CD4-positive, alpha-beta T cell (primary cell): Measurements from ENCODE around the gene SFR1. TPM values are rescaled to one million over a fixed set of nuclear protein-coding genes. Genes with fewer than 3 reads are reported as not detected.
A peak's percentile ranks its signal among the peaks of the same experiment; 100 is the strongest.

Experiments used
- ATAC-seq: fragments of 200-7000 bp; cut with Tn5 transposase; one replicate; pipeline ENCODE4 v1.10.0; 2022; ENCODE audit warnings: mild to moderate bottlenecking; ENCODE audit not compliant: poor library complexity
- CTCF ChIA-PET: fragments of 350-600 bp; sonication (Branson Sonifier 250); formaldehyde crosslinking; loops from one replicate; lab custom pipeline; 2021; ENCODE audit warnings: antibody characterized with exemption, inconsistent platforms; lab: Charles Lee
- POLR2A ChIA-PET: fragments of 350-600 bp; sonication (Branson Sonifier 250); formaldehyde crosslinking; loops from one replicate; lab custom pipeline; 2021; ENCODE audit warnings: antibody characterized with exemption, inconsistent platforms; lab: Charles Lee
- DNase-seq, 14 experiments: peaks; one replicate each; pipeline ENCODE4 v3.0.0-alpha.2; 2013 to 2020; ENCODE audit warnings: mixed read lengths in 2 of 14
- H3K27ac ChIP-seq, 2 donors: one replicate each; pipeline versions ENCODE4 v1.5.1 to v1.7.0; 2013; ENCODE audit warnings: low read length in 2 of 2, low read depth in 1 of 2, mild to moderate bottlenecking in 1 of 2
- H3K27me3 ChIP-seq, 2 experiments: 1 replicate in 1 of 2; 2 replicates in 1 of 2; pipeline versions ENCODE4 v1.6.1 to v1.7.0; 2013; ENCODE audit warnings: low read length in 2 of 2, control low read depth in 1 of 2, mild to moderate bottlenecking in 1 of 2, moderate library complexity in 1 of 2; ENCODE audit not compliant: insufficient read depth in 2 of 2, control insufficient read depth in 1 of 2
- H3K36me3 ChIP-seq: one replicate; pipeline ENCODE4 v1.6.1; 2013; ENCODE audit warnings: low read length, control low read depth; ENCODE audit not compliant: insufficient read depth
- H3K4me1 ChIP-seq: one replicate; pipeline ENCODE4 v1.6.1; 2013; ENCODE audit warnings: low read length, control low read depth; ENCODE audit not compliant: insufficient read depth
- H3K4me3 ChIP-seq: one replicate; pipeline ENCODE4 v1.5.1; 2013; ENCODE audit warnings: mild to moderate bottlenecking, low read length, moderate library complexity
- H3K9me3 ChIP-seq, 2 experiments: 1 replicate in 1 of 2; 2 replicates in 1 of 2; pipeline versions ENCODE4 v1.6.1 to v1.7.0; 2013; ENCODE audit warnings: low read length in 2 of 2, mild to moderate bottlenecking in 2 of 2, control low read depth in 1 of 2, moderate library complexity in 1 of 2; ENCODE audit not compliant: control insufficient read depth in 1 of 2, insufficient read depth in 1 of 2
- H3K27ac Mint-ChIP-seq: one replicate; pipeline ENCODE4 v1.8.0; 2020; ENCODE audit warnings: mixed read lengths
- H3K27me3 Mint-ChIP-seq: one replicate; pipeline ENCODE4 v1.8.0; 2021; ENCODE audit warnings: mixed read lengths
- H3K36me3 Mint-ChIP-seq: one replicate; pipeline ENCODE4 v1.8.0; 2021; ENCODE audit warnings: low read depth, mixed read lengths
- H3K4me1 Mint-ChIP-seq: one replicate; pipeline ENCODE4 v1.8.0; 2021; ENCODE audit warnings: low read depth, mixed read lengths
- H3K4me3 Mint-ChIP-seq: one replicate; pipeline ENCODE4 v1.8.0; 2020; ENCODE audit warnings: mild to moderate bottlenecking, mixed read lengths
- H3K9me3 Mint-ChIP-seq: one replicate; pipeline ENCODE4 v1.8.0; 2020; ENCODE audit warnings: mixed read lengths
- CTCF ChIP-seq: fragments of 200-600 bp; IDR thresholded peaks from one replicate; pipeline ENCODE4 v1.8.0; 2022; ENCODE audit warnings: antibody characterized with exemption, mild to moderate bottlenecking
- intact Hi-C, 2 experiments: fragments of 100-400 bp; cut with DNase I in 1 of 2; cut with micrococcal nuclease in 1 of 2; formaldehyde crosslinking; loops; one replicate each; pipeline versions ENCODE4 v1.15.1 to v1.9.0; 2023 to 2025; cut with DNase I, micrococcal nuclease
- total RNA-seq, 174 experiments: library from RNA in 2 of 174; stranded (reverse) in 2 of 174; gene quantifications; one replicate each; pipeline ENCODE4 v1.2.3 and lab custom pipeline; 2021 to 2026

Gene SFR1
- total RNA-seq, 2 experiments from 2014 or later, result 7.2 to 7.7 TPM

DNA sequence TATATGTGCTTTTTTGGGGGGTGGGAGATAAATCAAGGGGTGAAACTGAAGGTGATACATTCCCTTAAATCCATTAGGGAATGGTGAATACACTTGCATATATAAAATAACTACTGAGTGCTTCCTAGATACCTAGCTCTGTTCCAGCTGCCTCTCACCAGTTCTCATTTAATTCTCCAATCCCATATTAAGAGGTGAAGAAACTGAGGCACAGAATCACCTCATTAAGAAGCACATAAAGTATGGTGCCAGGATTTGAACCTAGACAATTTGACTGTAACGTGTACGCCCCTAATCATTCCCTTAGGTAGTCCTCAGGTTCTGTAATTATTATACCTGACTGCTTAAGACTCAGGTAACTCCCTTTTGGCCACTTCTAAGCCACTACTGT is 1.5 kb upstream of the SFR1 start:
- Histone ChIP-seq H3K27me3 (no peaks in the 10 kb centered on the region), H3K4me3 (peak overlapping the region; percentile 63), H3K27ac (peak overlapping the region; percentile 96 to 100), H3K9me3 (no peaks in the 10 kb centered on the region), H3K36me3 (peaks cover 6% of the 10 kb centered on the region), H3K4me1 (peaks cover 10% of the 10 kb centered on the region)
- CTCF ChIA-PET, result interaction anchor here (1.4 to 1.9 kb wide), 6 partner anchors 7 to 233 kb away, joined by 3 to 8 read pairs (median 6); no protein-coding TSS in a partner anchor
- peaks cover 37% of the 10 kb centered on the region for H3K4me1 Mint-ChIP-seq
- peak overlapping the region; percentile 100 for H3K27ac Mint-ChIP-seq
- no peaks in the 10 kb centered on the region for H3K27me3 Mint-ChIP-seq
- H3K9me3 Mint-ChIP-seq, result no peaks in the 10 kb centered on the region
- H3K36me3 Mint-ChIP-seq, result peaks cover 27% of the 10 kb centered on the region
- intact Hi-C loops, result loop anchor here (1.0 to 10.0 kb wide), 9 partner anchors 112 to 926 kb away; partner anchors contain the start of genes CFAP43 (in 2 of the 2), NT5C2 (in 1 of the 2) and STN1 (in 1 of the 2)
- POLR2A ChIA-PET, result interaction anchor here (0.8 to 3.9 kb wide), 15 partner anchors 11 to 460 kb away, joined by 3 to 45 read pairs (median 13); partner anchors contain the start of genes GSTO1 and SLK
- H3K4me3 Mint-ChIP-seq, result peak overlapping the region; percentile 97
- ATAC-seq (no peak), DNase-seq (no peak)
- no peak for TF ChIP-seq CTCF

GRCh38 chr10:104120903-104121484 is 977 bp upstream of the SFR1 start:
- Histone ChIP-seq H3K27me3 (no peaks in the 10 kb centered on the region), H3K36me3 (peaks cover 6% of the 10 kb centered on the region), H3K9me3 (no peaks in the 10 kb centered on the region), H3K4me1 (peaks cover 10% of the 10 kb centered on the region), H3K4me3 (peak overlapping the region; percentile 63), H3K27ac (peak overlapping the region; percentile 96 to 100)
- ATAC-seq (peak; percentile 24), DNase-seq (peak; percentile 55 to 98 (median 80))
- no peak for TF ChIP-seq CTCF
- POLR2A ChIA-PET, result interaction anchor here (0.8 to 3.9 kb wide), 32 partner anchors 9 to 928 kb away, joined by 3 to 45 read pairs (median 6); partner anchors contain the start of genes GSTO1, GSTO2, ITPRIP and NT5C2
- no peaks in the 10 kb centered on the region for H3K27me3 Mint-ChIP-seq
- CTCF ChIA-PET, result interaction anchor here (0.9 to 3.5 kb wide), 16 partner anchors 8 to 234 kb away, joined by 3 to 13 read pairs (median 6); no protein-coding TSS in a partner anchor
- H3K4me3 Mint-ChIP-seq, result peak overlapping the region; percentile 97
- peaks cover 28% of the 10 kb centered on the region for H3K36me3 Mint-ChIP-seq
- intact Hi-C loops, result loop anchor here (1.0 to 10.0 kb wide), 9 partner anchors 111 to 926 kb away; partner anchors contain the start of genes CFAP43 (in 2 of the 2), NT5C2 (in 1 of the 2) and STN1 (in 1 of the 2)
- peaks cover 37% of the 10 kb centered on the region for H3K4me1 Mint-ChIP-seq
- H3K27ac Mint-ChIP-seq, result peak overlapping the region; percentile 100
- H3K9me3 Mint-ChIP-seq, result no peaks in the 10 kb centered on the region

DNA sequence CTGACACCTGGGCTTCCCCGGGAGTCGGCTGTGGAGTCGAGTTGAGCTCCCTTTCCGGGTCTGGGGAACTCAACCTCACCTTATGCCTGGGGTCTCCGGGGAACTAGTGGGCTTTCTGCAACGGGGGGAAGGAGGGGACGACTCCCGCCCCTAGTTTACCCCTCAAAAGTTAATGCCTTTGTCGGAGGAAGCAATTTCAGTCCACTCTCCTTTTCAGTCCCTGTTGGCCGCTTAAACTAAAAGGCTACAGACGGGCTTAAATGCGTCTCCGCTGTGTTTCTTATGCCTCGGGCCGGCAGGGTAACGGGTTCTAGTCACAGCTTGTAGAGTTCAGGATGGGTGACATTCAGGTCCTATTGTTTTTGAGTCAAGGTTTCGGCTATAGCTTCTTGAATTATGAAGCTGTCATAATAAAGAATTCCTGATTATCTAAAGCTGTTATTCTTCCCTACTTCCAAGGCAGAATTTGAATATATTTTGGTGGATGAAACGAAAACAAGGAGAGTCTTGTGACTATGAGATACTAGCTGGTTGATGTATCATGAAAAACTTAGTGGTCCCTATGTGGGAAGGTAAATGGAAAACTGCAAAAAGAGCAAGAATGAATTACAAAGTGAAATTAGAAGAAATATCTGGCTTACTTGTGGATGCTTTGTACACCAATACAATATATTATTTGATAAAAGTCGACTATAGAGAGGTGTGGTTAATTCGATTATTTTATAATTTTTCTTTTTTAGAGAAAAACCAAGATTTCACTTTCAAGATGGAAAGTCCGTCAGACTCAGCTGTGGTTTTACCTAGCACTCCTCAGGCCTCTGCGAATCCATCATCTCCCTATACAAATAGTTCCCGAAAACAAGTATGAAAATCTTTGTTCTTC is 495 bp downstream of the SFR1 start:
- Histone ChIP-seq H3K27ac (peak overlapping the region; percentile 88 to 93), H3K36me3 (peaks cover 9% of the 10 kb centered on the region), H3K27me3 (no peaks in the 10 kb centered on the region), H3K4me1 (peaks cover 10% of the 10 kb centered on the region), H3K4me3 (peak overlapping the region; percentile 94), H3K9me3 (no peaks in the 10 kb centered on the region)
- CTCF ChIA-PET, result interaction anchor here (0.6 to 3.5 kb wide), 23 partner anchors 9 to 460 kb away, joined by 3 to 13 read pairs (median 4); no protein-coding TSS in a partner anchor
- no peaks in the 10 kb centered on the region for H3K9me3 Mint-ChIP-seq
- POLR2A ChIA-PET, result interaction anchor here (0.6 to 3.9 kb wide), 39 partner anchors 9 to 930 kb away, joined by 3 to 45 read pairs (median 5); partner anchors contain the start of genes GSTO1, GSTO2, ITPRIP and NT5C2
- peaks cover 34% of the 10 kb centered on the region for H3K36me3 Mint-ChIP-seq
- H3K27ac Mint-ChIP-seq, result peak overlapping the region; percentile 100
- peak overlapping the region; percentile 97 for H3K4me3 Mint-ChIP-seq
- intact Hi-C loops, result loop anchor here (1.0 to 10.0 kb wide), 6 partner anchors 94 to 928 kb away; partner anchors contain the start of genes CFAP43 (in 1 of the 2) and NT5C2 (in 1 of the 2)
- DNase-seq, result no peak
- ATAC-seq, result no peak
- H3K27me3 Mint-ChIP-seq, result no peaks in the 10 kb centered on the region
- peaks cover 37% of the 10 kb centered on the region for H3K4me1 Mint-ChIP-seq
- TF ChIP-seq CTCF, result no peak
